Fibroblast of lung (primary cell): ENCODE measurements around the gene CCDC182. TPM values are rescaled to one million over a fixed set of nuclear protein-coding genes. Genes with fewer than 3 reads are reported as not detected.
A peak's percentile ranks its signal among the peaks of the same experiment; 100 is the strongest.

Source experiments
- DNase-seq, 2 donors: peaks; one replicate each; pipeline versions ENCODE4 v3.0.0 to v3.0.0-alpha.2; 2010; ENCODE audit warnings: low read depth in 2 of 2
- H2AFZ ChIP-seq: 2 replicates; pipeline ENCODE4 v1.5.1; 2012; ENCODE audit warnings: low read length, control low read depth, inconsistent platforms
- H3K27ac ChIP-seq: 2 replicates; pipeline ENCODE4 v1.5.1; 2011; ENCODE audit warnings: low read length, control low read depth; ENCODE audit not compliant: insufficient read depth
- H3K27me3 ChIP-seq: 2 replicates; pipeline ENCODE4 v1.5.1; 2011; ENCODE audit warnings: mild to moderate bottlenecking, low read length; ENCODE audit not compliant: control insufficient read depth, insufficient read depth
- H3K36me3 ChIP-seq: 2 replicates; pipeline ENCODE4 v1.5.1; 2011; ENCODE audit warnings: low read length; ENCODE audit not compliant: control insufficient read depth, insufficient read depth
- H3K4me1 ChIP-seq: 2 replicates; pipeline ENCODE4 v1.5.1; 2011; ENCODE audit warnings: low read length; ENCODE audit not compliant: control insufficient read depth, insufficient read depth; ENCODE audit errors: extremely low read depth
- H3K4me2 ChIP-seq: 2 replicates; pipeline ENCODE4 v1.5.1; 2011; ENCODE audit warnings: low read length, control low read depth; ENCODE audit not compliant: insufficient read depth; ENCODE audit errors: extremely low read depth
- H3K4me3 ChIP-seq, 4 experiments: fragments of 200-600 bp in 1 of 4; sonication (generic) in 1 of 4; replicated peaks in 1 of 4; 2 replicates each; pipeline ENCODE4 v1.5.1; 2011 to 2016; ENCODE audit warnings: low read length in 4 of 4, low read depth in 3 of 4, mild to moderate bottlenecking in 3 of 4, control low read depth in 2 of 4, inconsistent platforms in 1 of 4, mixed read lengths in 1 of 4; ENCODE audit not compliant: insufficient read depth in 1 of 4; ENCODE audit errors: control extremely low read depth in 1 of 4
- H3K79me2 ChIP-seq: 2 replicates; pipeline ENCODE4 v1.5.1; 2012; ENCODE audit warnings: mild to moderate bottlenecking, low read length, inconsistent platforms; ENCODE audit not compliant: control insufficient read depth, insufficient read depth
- H3K9ac ChIP-seq: 2 replicates; pipeline ENCODE4 v1.5.1; 2011; ENCODE audit warnings: mild to moderate bottlenecking, low read length, control low read depth; ENCODE audit not compliant: insufficient read depth
- H3K9me3 ChIP-seq: 2 replicates; pipeline ENCODE4 v1.5.1; 2012; ENCODE audit warnings: low read depth, low read length; ENCODE audit not compliant: control insufficient read depth, insufficient read depth
- H4K20me1 ChIP-seq: 2 replicates; pipeline ENCODE4 v1.5.1; 2011; ENCODE audit warnings: low read length; ENCODE audit not compliant: control insufficient read depth, insufficient read depth; ENCODE audit errors: extremely low read depth
- CTCF ChIP-seq, 2 donors: IDR thresholded peaks in 1 of 2; conservative IDR thresholded peaks in 1 of 2; 1 replicate in 1 of 2; 2 replicates in 1 of 2; pipeline ENCODE4 v1.5.1; 2011 to 2012; ENCODE audit warnings: low read length in 2 of 2, control low read depth in 1 of 2, inconsistent platforms in 1 of 2, low read depth in 1 of 2, mild to moderate bottlenecking in 1 of 2
- EZH2 ChIP-seq: IDR thresholded peaks from 2 replicates; pipeline ENCODE4 v1.5.1; 2012; ENCODE audit warnings: low read length, control low read depth, mild to moderate bottlenecking; ENCODE audit errors: missing control alignments
- polyA plus RNA-seq, 2 donors: library from polyadenylated mRNA; depleted of rRNA in 1 of 2; stranded (reverse) in 1 of 2; unstranded in 1 of 2; fragments of >200 nt; gene quantifications; 2 replicates each; pipeline ENCODE4 v1.2.1, GENCODE V29; 2011 to 2012; ENCODE audit warnings: missing spikeins in 1 of 2
- total RNA-seq: library from RNA; depleted of rRNA; stranded (reverse); fragments of >200 nt; gene quantifications from 2 replicates; pipeline ENCODE4 v1.2.1, GENCODE V29; 2014

Gene CCDC182
- total and polyA plus RNA-seq, 2 donors (not counting 1 experiment from before 2014, with no cell fraction given), result not detected

GRCh38 chr17:57750109-57750871, 5.2 kb upstream of the CCDC182 start:
- peaks cover 10% of the 10 kb centered on the region for H3K27me3 ChIP-seq
- H2AFZ ChIP-seq, result no peak overlapping the region
- H3K27ac ChIP-seq, result no peak overlapping the region
- H3K9me3 ChIP-seq, result no peaks in the 10 kb centered on the region
- no peak overlapping the region for H3K4me3 ChIP-seq
- no peaks in the 10 kb centered on the region for H3K79me2 ChIP-seq
- H3K9ac ChIP-seq, result no peak overlapping the region
- no peak for DNase-seq
- TF ChIP-seq EZH2 (no peak), CTCF (conservative IDR thresholded peaks at IDR 0.05 in 1 of 2, IDR thresholded peaks at IDR 0.05 in 1 of 2; ENCODE audit: low read depth in 1 of 2, low read length in 2 of 2) (no peak)
- no peaks in the 10 kb centered on the region for H3K36me3 ChIP-seq
- no peak overlapping the region for H3K4me2 ChIP-seq
- H3K4me1 ChIP-seq, result no peaks in the 10 kb centered on the region
- H4K20me1 ChIP-seq, result no peaks in the 10 kb centered on the region

- Histone ChIP-seq H3K4me1 (no peaks in the 10 kb centered on the region), H3K27ac (no peak overlapping the region), H3K27me3 (peaks cover 10% of the 10 kb centered on the region), H3K9ac (no peak overlapping the region), H2AFZ (no peak overlapping the region), H3K4me3 (no peak overlapping the region), H3K36me3 (no peaks in the 10 kb centered on the region), H4K20me1 (no peaks in the 10 kb centered on the region), H3K9me3 (no peaks in the 10 kb centered on the region), H3K79me2 (no peaks in the 10 kb centered on the region), H3K4me2 (no peak overlapping the region)
- TF ChIP-seq EZH2 (no peak), CTCF (conservative IDR thresholded peaks at IDR 0.05 in 1 of 2, IDR thresholded peaks at IDR 0.05 in 1 of 2; ENCODE audit: low read depth in 1 of 2, low read length in 2 of 2) (no peak)
- no peak for DNase-seq
Observed at GRCh38 chr17:57749701-57750100, 4.6 kb upstream of the CCDC182 start.

GRCh38 chr17:57747221-57748017, 2.3 kb upstream of the CCDC182 start:
- Histone ChIP-seq H2AFZ (no peak overlapping the region), H3K79me2 (no peaks in the 10 kb centered on the region), H3K4me3 (no peak overlapping the region), H3K9me3 (no peaks in the 10 kb centered on the region), H3K4me2 (no peak overlapping the region), H3K4me1 (no peaks in the 10 kb centered on the region), H3K36me3 (no peaks in the 10 kb centered on the region), H3K27ac (no peak overlapping the region), H3K27me3 (peaks cover 10% of the 10 kb centered on the region), H3K9ac (no peak overlapping the region), H4K20me1 (no peaks in the 10 kb centered on the region)
- DNase-seq, result peak; percentile 57 to 80
- no peak for TF ChIP-seq EZH2
- TF ChIP-seq CTCF (conservative IDR thresholded peaks at IDR 0.05 in 1 of 2, IDR thresholded peaks at IDR 0.05 in 1 of 2; ENCODE audit: low read depth in 1 of 2, low read length in 2 of 2), result peak; percentile 90
